Liver (tissue), 3 donors: Measurements from ENCODE around the gene WDR5.

Experiments
- ATF3 ChIP-seq: IDR thresholded peaks from 2 replicates; pipeline ENCODE4 v1.6.1; 2016; ENCODE audit warnings: antibody characterized with exemption
- CTCF ChIP-seq: fragments of 150-350 bp; IDR thresholded peaks from 2 replicates; pipeline ENCODE4 v1.5.1; 2017; ENCODE audit warnings: improper control_type of control experiment, low read depth, low read length; ENCODE audit not compliant: missing input control
- EGR1 ChIP-seq, 2 donors: IDR thresholded peaks; 2 replicates each; pipeline ENCODE4 v1.6.1; 2016 to 2018; ENCODE audit warnings: antibody characterized with exemption in 2 of 2, low read depth in 2 of 2
- REST ChIP-seq: IDR thresholded peaks from 2 replicates; pipeline ENCODE4 v1.6.1; 2016; ENCODE audit warnings: antibody characterized with exemption, mild to moderate bottlenecking
- SP1 ChIP-seq: IDR thresholded peaks from 2 replicates; pipeline ENCODE4 v1.6.1; 2018; ENCODE audit warnings: antibody characterized with exemption, mild to moderate bottlenecking
- donor health status: healthy.
- donor health status: healthy.

- TF ChIP-seq CTCF (no peak), SP1 (peak; percentile 66), EGR1 (IDR thresholded peaks at IDR 0.05; ENCODE audit: low read depth in 2 of 2) (no peak), ATF3 (no peak), REST (no peak)
Observed at GRCh38 chr9:134204991-134205578, 69.2 kb downstream of the WDR5 start.
